WTC11 (cell line): ENCODE measurements around the gene SLC2A4.

Experiments
- ELF4 ChIP-seq: sonication (generic); formaldehyde crosslinking; IDR thresholded peaks from 2 replicates; pipeline ENCODE4 v1.8.1; 2022; ENCODE audit warnings: low read depth, mild to moderate bottlenecking, moderate library complexity, missing genetic modification reagents
- IRF2 ChIP-seq: sonication (generic); formaldehyde crosslinking; IDR thresholded peaks from 2 replicates; pipeline ENCODE4 v1.8.0; 2022; ENCODE audit warnings: low read depth, missing genetic modification reagents, borderline replicate concordance
- MXD4 ChIP-seq: fragments of 250-450 bp; sonication (Bioruptor Pico); IDR thresholded peaks from 2 replicates; pipeline ENCODE4 v1.8.0; 2021; ENCODE audit warnings: mild to moderate bottlenecking, moderate library complexity, borderline replicate concordance
- NFE2L1 ChIP-seq: sonication (generic); formaldehyde crosslinking; IDR thresholded peaks from 2 replicates; pipeline ENCODE4 v1.8.1; 2023; ENCODE audit warnings: missing genetic modification reagents
- RELA ChIP-seq: sonication (generic); formaldehyde crosslinking; IDR thresholded peaks from 2 replicates; pipeline ENCODE4 v1.8.1; 2022; ENCODE audit warnings: missing genetic modification reagents, mild to moderate bottlenecking, borderline replicate concordance
- SMAD4 ChIP-seq: sonication (generic); formaldehyde crosslinking; IDR thresholded peaks from 2 replicates; pipeline ENCODE4 v1.8.0; 2022; ENCODE audit warnings: mild to moderate bottlenecking, missing genetic modification reagents
- TEAD1 ChIP-seq: sonication (generic); formaldehyde crosslinking; IDR thresholded peaks from 2 replicates; pipeline ENCODE4 v1.8.0; 2022; ENCODE audit warnings: mild to moderate bottlenecking, missing genetic modification reagents
- TF ChIP-seq, protein P1 (sequence below): sonication (generic); formaldehyde crosslinking; IDR thresholded peaks from 2 replicates; pipeline ENCODE4 v1.8.0; 2022; ENCODE audit warnings: mild to moderate bottlenecking, missing genetic modification reagents
- TF ChIP-seq, protein P2 (sequence below): fragments of 200-600 bp; IDR thresholded peaks from 2 replicates; pipeline ENCODE4 v1.8.0; 2022; ENCODE audit warnings: antibody characterized with exemption
- TF ChIP-seq, protein P3 (sequence below): sonication (generic); formaldehyde crosslinking; IDR thresholded peaks from 2 replicates; pipeline ENCODE4 v1.8.0; 2023; ENCODE audit warnings: missing genetic modification reagents

- TF ChIP-seq, protein P1, sequence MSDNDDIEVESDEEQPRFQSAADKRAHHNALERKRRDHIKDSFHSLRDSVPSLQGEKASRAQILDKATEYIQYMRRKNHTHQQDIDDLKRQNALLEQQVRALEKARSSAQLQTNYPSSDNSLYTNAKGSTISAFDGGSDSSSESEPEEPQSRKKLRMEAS (CRISPR knock-in tag), result no peak
- TF ChIP-seq TEAD1, result no peak
- TF ChIP-seq, protein P2, sequence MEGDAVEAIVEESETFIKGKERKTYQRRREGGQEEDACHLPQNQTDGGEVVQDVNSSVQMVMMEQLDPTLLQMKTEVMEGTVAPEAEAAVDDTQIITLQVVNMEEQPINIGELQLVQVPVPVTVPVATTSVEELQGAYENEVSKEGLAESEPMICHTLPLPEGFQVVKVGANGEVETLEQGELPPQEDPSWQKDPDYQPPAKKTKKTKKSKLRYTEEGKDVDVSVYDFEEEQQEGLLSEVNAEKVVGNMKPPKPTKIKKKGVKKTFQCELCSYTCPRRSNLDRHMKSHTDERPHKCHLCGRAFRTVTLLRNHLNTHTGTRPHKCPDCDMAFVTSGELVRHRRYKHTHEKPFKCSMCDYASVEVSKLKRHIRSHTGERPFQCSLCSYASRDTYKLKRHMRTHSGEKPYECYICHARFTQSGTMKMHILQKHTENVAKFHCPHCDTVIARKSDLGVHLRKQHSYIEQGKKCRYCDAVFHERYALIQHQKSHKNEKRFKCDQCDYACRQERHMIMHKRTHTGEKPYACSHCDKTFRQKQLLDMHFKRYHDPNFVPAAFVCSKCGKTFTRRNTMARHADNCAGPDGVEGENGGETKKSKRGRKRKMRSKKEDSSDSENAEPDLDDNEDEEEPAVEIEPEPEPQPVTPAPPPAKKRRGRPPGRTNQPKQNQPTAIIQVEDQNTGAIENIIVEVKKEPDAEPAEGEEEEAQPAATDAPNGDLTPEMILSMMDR, result no peak
- no peak for TF ChIP-seq IRF2 (CRISPR knock-in tag)
- no peak for TF ChIP-seq MXD4 (CRISPR knock-in tag)
- TF ChIP-seq RELA (CRISPR knock-in tag), result no peak
- no peak for TF ChIP-seq ELF4 (CRISPR knock-in tag)
- TF ChIP-seq NFE2L1 (CRISPR knock-in tag), result no peak
- no peak for TF ChIP-seq SMAD4
- TF ChIP-seq, protein P3, sequence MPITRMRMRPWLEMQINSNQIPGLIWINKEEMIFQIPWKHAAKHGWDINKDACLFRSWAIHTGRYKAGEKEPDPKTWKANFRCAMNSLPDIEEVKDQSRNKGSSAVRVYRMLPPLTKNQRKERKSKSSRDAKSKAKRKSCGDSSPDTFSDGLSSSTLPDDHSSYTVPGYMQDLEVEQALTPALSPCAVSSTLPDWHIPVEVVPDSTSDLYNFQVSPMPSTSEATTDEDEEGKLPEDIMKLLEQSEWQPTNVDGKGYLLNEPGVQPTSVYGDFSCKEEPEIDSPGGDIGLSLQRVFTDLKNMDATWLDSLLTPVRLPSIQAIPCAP (CRISPR knock-in tag), result no peak
Measured at GRCh38 chr17:7313088-7313889, 31.8 kb downstream of the SLC2A4 start.
